ENCODE data around the gene OCLN.

- TF ChIP-seq CTCF (conservative IDR thresholded peaks at IDR 0.05 in 1 of 2, IDR thresholded peaks at IDR 0.05 in 1 of 2; ENCODE audit: extremely low read depth in 1 of 2, insufficient read depth in 1 of 2, low read depth in 1 of 2, low read length in 2 of 2): no peak
- no peak for TF ChIP-seq EZH2 (IDR thresholded peaks at IDR 0.05; ENCODE audit: borderline replicate concordance, low read length)
These were observed 35.4 kb downstream of the OCLN start for GRCh38 chr5:69528035-69528434.
